Measurements from ENCODE around the gene CABP1.

The CABP1 gene

GRCh38 chr12:120698665-120699064, 58.2 kb downstream of the CABP1 start:
- no peak for DNase-seq

GRCh38 chr12:120699553-120699952, 59.1 kb downstream of the CABP1 start:
- no peak for DNase-seq

- no peak for DNase-seq
Measured at GRCh38 chr12:120700886-120701285, 60.5 kb downstream of the CABP1 start.

- DNase-seq, result no peak
Measured at GRCh38 chr12:120702637-120703036, 62.2 kb downstream of the CABP1 start.

- DNase-seq, result no peak
Measured at GRCh38 chr12:120703311-120703942, 63.0 kb downstream of the CABP1 start.

DNA sequence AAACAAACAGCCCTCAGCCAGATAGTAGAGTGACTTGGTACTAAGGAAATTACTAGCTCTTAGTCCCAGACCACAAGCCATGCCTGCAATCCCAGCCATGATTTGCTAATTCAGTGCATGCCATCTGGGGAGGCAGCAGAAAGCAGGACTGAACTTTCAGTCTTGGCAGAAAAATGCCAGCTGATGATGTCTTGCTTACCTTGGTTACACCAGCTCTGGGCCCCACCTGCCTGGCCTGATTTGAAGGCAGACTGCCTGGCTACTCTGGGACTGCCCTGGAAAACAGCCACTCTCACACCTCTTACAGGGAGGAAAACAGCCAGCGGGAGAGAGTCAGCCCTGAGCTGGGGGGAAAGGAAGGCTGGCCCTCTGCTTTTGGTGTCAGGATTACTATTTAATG, 65.2 kb downstream of the CABP1 start:
- no peak for DNase-seq

GRCh38 chr12:120706029-120706428, 65.6 kb downstream of the CABP1 start:
- DNase-seq, result no peak

DNA sequence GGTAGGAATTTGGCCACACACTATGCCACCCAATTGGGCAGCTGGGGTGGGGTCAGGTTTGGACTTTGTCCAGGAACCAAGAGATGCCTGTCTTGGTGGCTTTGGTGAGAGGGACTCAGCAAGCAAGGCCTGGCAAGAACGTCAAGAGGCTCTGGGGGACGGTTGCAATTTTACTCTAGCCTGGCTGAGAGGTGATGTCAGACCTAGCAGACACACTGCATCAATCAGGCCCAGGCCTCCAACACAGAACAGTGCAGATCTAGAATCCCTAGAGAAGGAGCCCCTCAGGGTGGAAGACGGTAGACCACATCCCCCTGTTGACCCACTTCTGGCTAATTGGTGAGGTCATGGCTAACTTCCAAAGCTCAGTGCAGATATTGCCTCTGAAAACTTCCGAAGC, 68.2 kb downstream of the CABP1 start:
- DNase-seq, result no peak

DNA sequence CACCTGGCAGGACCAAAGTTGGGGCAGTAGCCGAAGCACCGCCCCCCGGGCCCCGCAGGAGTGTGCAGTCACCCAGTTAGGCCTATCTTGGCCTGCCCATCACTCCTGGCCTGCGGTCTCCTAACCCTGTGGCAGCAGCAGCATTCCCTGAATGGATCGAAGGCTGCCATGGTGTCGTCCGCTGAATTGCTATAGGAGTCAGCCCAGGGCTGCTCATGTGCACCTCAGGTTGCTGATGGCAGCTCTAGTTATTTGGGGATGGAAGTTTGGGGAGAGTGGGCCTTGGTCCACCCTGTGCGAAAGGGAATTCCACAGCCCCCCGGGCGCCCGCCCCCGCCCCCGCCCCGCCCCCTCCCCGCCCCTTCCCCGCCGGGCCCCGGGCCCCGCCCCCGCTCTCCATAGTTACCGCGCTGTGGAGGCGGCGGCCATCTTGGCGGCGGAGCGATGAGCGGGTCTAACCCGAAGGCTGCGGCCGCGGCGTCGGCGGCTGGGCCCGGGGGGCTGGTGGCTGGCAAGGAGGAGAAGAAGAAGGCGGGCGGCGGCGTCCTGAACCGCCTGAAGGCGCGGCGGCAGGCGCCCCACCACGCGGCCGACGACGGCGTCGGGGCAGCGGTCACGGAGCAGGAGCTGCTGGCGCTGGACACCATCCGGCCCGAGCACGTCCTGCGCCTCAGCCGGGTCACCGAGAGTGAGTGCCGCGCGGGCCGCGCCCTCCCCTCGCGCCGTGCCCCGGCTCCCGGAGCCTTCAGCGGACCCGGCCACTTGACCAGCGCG, 69.8 kb downstream of the CABP1 start, which contains the start of gene UNC119B:
Gene UNC119B (plus strand): TSS at position 428 of the 774 bp plus-strand sequence. CDS start 17 bp downstream, at position 445.
- no peak for DNase-seq

DNA sequence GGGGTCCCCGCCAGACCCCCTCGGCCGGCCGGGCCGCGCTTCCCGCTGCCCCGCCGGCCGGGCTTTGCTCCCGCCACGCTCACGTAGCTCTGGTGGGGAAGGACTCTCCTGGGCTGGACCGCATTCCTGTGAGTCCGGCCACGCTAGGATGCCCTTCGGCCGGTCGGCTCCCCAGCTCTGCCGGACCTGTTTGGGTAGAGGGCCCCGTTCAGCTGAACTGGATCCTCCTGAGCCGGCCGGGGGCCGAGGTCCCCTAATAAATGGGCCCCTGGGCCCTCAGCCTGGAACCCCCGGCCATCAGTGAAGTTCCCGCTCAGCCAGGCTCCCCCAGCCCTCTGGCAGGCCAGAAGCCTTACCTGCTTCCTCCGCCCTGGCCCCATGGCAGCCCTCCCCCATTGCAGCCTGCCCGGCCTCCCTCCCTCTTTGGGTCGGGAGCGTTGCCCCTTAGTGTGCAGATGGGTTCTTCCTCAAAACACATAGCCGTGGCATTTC, 70.4 kb downstream of the CABP1 start:
- no peak for DNase-seq

DNA sequence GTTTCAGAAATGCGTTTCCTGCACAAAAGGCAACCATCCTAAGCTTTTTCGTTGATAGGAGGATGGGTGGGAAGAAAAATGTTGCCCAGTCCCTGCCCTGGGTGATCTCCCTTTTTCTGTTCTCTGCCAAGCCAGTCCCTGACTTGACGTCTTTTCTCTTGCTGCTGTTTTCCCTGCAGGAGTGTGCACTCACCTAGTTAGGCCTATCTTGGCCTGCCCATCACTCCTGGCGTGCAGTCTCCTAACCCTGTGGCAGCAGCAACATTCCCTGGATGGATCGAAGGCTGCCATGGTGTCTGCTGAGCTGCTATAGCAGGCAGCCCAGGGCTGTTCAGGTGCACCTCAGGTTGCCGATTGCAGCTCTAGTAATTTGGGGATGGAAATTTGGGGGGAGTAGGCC, 71.0 kb downstream of the CABP1 start:
- DNase-seq, result no peak

GRCh38 chr12:120712610-120713009, 72.2 kb downstream of the CABP1 start:
- DNase-seq, result no peak

DNA sequence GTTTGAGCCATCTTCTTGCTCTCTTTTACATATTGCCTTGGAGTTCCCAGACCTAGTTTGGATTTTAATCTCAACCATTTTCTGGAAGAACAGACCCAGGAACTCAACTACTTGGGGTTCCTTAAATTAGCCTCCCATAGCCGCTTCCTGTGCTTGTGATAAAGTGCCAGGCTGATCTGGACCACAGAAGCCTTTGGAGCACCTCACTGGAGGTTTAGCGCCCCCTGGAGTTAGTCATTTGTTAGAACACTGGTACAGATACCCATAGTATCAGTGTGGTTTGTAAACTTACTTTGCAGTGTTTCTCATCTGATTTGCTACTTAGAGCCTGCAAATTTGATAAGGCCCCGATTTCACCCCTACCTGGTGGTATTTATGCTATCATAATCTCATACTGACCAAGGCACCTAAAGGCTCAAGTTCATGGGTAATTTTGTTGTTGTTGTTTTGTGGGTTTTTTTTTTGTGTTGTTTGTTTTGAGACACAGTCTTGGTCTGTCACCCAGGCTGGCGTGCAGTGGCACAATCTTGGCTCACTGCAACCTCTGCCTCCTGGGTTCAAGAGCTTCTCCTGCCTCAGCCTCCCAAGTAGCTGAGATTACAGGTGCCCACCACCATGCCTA, 73.5 kb downstream of the CABP1 start:
- peak; percentile 63 for DNase-seq

All from DMS153 (cell line).